Hepatocyte (in vitro differentiated cells): Measurements from ENCODE around the gene PLEKHA4. TPM values are rescaled to one million over a fixed set of nuclear protein-coding genes. Genes with fewer than 3 reads are reported as not detected.
"Not testable (repeated sequence)": the region's sequence is repeated elsewhere in the genome, so short reads cannot be mapped to it uniquely, and the experiment has no call there.

ENCODE experiments used
- DNase-seq: peaks from one replicate; pipeline ENCODE4 v3.0.0-alpha.2; 2016; ENCODE audit warnings: low spot score
- H2AFZ ChIP-seq: fragments of 200-600 bp; sonication (generic); 2 replicates; pipeline ENCODE4 v1.6.0; 2016; ENCODE audit warnings: antibody characterized with exemption, mild to moderate bottlenecking
- H3K27ac ChIP-seq: fragments of 200-600 bp; sonication (generic); 2 replicates; pipeline ENCODE4 v1.5.1; 2016; ENCODE audit warnings: mild to moderate bottlenecking
- H3K27me3 ChIP-seq: fragments of 200-600 bp; sonication (generic); 2 replicates; pipeline ENCODE4 v1.6.1; 2016
- H3K36me3 ChIP-seq: fragments of 200-600 bp; sonication (generic); replicated peaks from 2 replicates; pipeline ENCODE4 v1.5.1; 2016; ENCODE audit warnings: low read depth; ENCODE audit not compliant: insufficient read depth
- H3K4me1 ChIP-seq: fragments of 200-600 bp; sonication (generic); 2 replicates; pipeline ENCODE4 v1.5.1; 2016; ENCODE audit warnings: mild to moderate bottlenecking, moderate library complexity; ENCODE audit not compliant: insufficient read depth
- H3K4me2 ChIP-seq: fragments of 200-600 bp; sonication (generic); 2 replicates; pipeline ENCODE4 v1.6.0; 2016
- H3K4me3 ChIP-seq: fragments of 200-600 bp; sonication (generic); 2 replicates; pipeline ENCODE4 v1.5.1; 2016; ENCODE audit warnings: mild to moderate bottlenecking
- H3K79me2 ChIP-seq: fragments of 200-600 bp; sonication (generic); 2 replicates; pipeline ENCODE4 v1.6.0; 2017; ENCODE audit warnings: mild to moderate bottlenecking
- H3K9me2 ChIP-seq: fragments of 200-600 bp; sonication (generic); replicated peaks from 2 replicates; pipeline ENCODE4 v1.6.0; 2017; ENCODE audit warnings: mild to moderate bottlenecking; ENCODE audit not compliant: insufficient read depth
- H3K9me3 ChIP-seq: fragments of 200-600 bp; sonication (generic); 2 replicates; pipeline ENCODE4 v1.5.1; 2016; ENCODE audit warnings: low read depth, mild to moderate bottlenecking
- H4K20me1 ChIP-seq: fragments of 200-600 bp; sonication (generic); 2 replicates; pipeline ENCODE4 v1.6.0; 2016; ENCODE audit warnings: mild to moderate bottlenecking; ENCODE audit not compliant: insufficient read depth, poor library complexity, severe bottlenecking
- EZH2 ChIP-seq: fragments of 200-600 bp; sonication (generic); IDR thresholded peaks from 2 replicates; pipeline ENCODE4 v1.6.1; 2016; ENCODE audit warnings: antibody characterized with exemption, mild to moderate bottlenecking, borderline replicate concordance
- EZH2phosphoT487 ChIP-seq: fragments of 200-600 bp; sonication (generic); IDR thresholded peaks from one replicate; pipeline ENCODE4 v1.6.1; 2018; ENCODE audit warnings: antibody characterized with exemption, mild to moderate bottlenecking, low read depth, moderate library complexity; ENCODE audit not compliant: unreplicated experiment, severe bottlenecking
- WGBS: methylation state at CpG from one replicate; pipeline ENCODE4 v1.1.6; 2016; ENCODE audit warnings: low lambda C conversion rate; ENCODE audit errors: missing lambda C conversion rate; 5-methylcytosine and 5-hydroxymethylcytosine counted together
- polyA plus RNA-seq: library from polyadenylated mRNA; unstranded; fragments of >200 nt; fragmentation: Nextera tagmentation; extraction: Ambion mirVana; gene quantifications from 2 replicates; pipeline ENCODE4 v1.2.1, GENCODE V29; 2016
- total RNA-seq: library from RNA; depleted of rRNA; stranded (reverse); fragments of >200 nt; gene quantifications from 2 replicates; pipeline ENCODE4 v1.2.3, GENCODE V29; 2014
- TF ChIP-seq, protein P1 (sequence below): fragments of 200-600 bp; sonication (generic); IDR thresholded peaks from 2 replicates; pipeline ENCODE4 v1.5.1; 2016; ENCODE audit warnings: antibody characterized with exemption, mild to moderate bottlenecking; ENCODE audit not compliant: poor library complexity

Gene PLEKHA4
- total and polyA plus RNA-seq, 2 experiments from 2014 or later = 7.3 to 15.1 TPM

DNA sequence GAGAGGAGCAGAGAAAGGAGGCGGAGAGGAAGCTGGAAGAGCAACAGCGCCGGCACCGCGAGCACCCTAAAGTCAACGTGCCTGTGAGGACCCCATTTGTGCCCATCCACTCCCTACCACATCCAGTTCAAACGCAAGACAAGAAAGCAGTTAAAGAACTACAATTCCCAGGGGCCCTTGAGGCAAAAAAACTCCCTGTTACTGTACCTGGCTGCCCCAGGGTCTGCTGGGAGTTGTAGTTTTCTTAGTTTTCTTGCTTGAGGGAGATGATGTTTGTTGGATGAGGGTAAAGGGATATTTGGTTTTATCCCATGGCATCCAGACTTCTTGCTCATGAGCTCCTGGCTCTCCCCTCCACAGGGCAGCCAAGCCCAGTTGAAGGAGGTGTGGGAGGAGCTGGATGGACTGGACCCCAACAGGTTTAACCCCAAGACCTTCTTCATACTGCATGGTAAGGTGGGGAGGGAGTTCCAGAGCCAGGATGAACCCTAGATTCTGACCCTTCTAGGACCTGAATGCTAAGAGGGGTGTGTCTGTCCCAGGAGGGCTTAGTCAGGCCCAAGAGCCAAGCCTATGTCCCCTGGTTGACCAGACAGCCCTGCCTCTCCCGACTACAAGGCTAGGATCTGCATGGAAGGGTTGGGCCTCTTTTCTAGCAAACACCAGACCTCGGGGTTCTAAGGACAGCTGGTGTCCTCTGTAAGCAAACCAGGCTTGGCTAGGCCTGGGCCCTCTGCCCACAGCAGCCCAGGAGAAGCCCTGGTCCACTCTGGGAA is 44.9 kb upstream of the PLEKHA4 start:
- no peak for DNase-seq
- H3K27ac ChIP-seq = no peak overlapping the region
- H4K20me1 ChIP-seq = no peaks in the 10 kb centered on the region
- WGBS = 94% methylated on average over 9 of the region's 9 CpGs
- H3K9me2 ChIP-seq = no peaks in the 10 kb centered on the region
- H3K4me3 ChIP-seq = no peak overlapping the region
- H3K27me3 ChIP-seq = no peaks in the 10 kb centered on the region
- H3K9me3 ChIP-seq = no peaks in the 10 kb centered on the region
- H3K4me1 ChIP-seq = no peaks in the 10 kb centered on the region
- TF ChIP-seq, protein P1, sequence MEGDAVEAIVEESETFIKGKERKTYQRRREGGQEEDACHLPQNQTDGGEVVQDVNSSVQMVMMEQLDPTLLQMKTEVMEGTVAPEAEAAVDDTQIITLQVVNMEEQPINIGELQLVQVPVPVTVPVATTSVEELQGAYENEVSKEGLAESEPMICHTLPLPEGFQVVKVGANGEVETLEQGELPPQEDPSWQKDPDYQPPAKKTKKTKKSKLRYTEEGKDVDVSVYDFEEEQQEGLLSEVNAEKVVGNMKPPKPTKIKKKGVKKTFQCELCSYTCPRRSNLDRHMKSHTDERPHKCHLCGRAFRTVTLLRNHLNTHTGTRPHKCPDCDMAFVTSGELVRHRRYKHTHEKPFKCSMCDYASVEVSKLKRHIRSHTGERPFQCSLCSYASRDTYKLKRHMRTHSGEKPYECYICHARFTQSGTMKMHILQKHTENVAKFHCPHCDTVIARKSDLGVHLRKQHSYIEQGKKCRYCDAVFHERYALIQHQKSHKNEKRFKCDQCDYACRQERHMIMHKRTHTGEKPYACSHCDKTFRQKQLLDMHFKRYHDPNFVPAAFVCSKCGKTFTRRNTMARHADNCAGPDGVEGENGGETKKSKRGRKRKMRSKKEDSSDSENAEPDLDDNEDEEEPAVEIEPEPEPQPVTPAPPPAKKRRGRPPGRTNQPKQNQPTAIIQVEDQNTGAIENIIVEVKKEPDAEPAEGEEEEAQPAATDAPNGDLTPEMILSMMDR = no peak
- no peak overlapping the region for H3K4me2 ChIP-seq
- no peaks in the 10 kb centered on the region for H3K79me2 ChIP-seq
- H2AFZ ChIP-seq = no peak overlapping the region
- no peaks in the 10 kb centered on the region for H3K36me3 ChIP-seq

DNA sequence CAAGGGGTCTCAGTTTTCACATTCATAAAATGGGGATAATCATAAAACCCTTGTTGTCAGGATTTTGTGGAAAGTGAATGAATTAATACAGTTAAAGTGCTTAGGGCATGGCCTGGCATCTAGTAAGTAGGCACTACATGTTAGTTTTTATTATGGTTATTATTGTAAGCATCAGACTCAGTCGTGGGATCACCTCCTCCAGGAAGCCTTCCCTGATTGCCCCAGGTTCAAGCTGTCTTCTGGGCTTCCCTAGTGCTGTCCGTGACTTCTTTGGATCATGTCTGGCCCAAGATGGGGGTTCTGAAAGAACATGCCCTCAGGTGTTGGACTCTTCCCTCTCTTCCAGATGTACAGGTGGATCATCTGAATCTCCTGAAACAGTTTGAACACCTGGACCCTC is 42.4 kb upstream of the PLEKHA4 start:
- no peaks in the 10 kb centered on the region for H3K27me3 ChIP-seq
- no peaks in the 10 kb centered on the region for H3K36me3 ChIP-seq
- no peaks in the 10 kb centered on the region for H4K20me1 ChIP-seq
- H3K4me2 ChIP-seq = no peak overlapping the region
- H3K79me2 ChIP-seq = no peaks in the 10 kb centered on the region
- no peaks in the 10 kb centered on the region for H3K4me1 ChIP-seq
- 96% methylated on average over 2 of the region's 2 CpGs for WGBS
- H2AFZ ChIP-seq = no peak overlapping the region
- H3K9me2 ChIP-seq = no peaks in the 10 kb centered on the region
- no peak overlapping the region for H3K4me3 ChIP-seq
- TF ChIP-seq EZH2phosphoT487 = no peak
- TF ChIP-seq, protein P1 = no peak
- TF ChIP-seq EZH2 = no peak
- H3K9me3 ChIP-seq = no peaks in the 10 kb centered on the region
- DNase-seq = no peak
- H3K27ac ChIP-seq = no peak overlapping the region

DNA sequence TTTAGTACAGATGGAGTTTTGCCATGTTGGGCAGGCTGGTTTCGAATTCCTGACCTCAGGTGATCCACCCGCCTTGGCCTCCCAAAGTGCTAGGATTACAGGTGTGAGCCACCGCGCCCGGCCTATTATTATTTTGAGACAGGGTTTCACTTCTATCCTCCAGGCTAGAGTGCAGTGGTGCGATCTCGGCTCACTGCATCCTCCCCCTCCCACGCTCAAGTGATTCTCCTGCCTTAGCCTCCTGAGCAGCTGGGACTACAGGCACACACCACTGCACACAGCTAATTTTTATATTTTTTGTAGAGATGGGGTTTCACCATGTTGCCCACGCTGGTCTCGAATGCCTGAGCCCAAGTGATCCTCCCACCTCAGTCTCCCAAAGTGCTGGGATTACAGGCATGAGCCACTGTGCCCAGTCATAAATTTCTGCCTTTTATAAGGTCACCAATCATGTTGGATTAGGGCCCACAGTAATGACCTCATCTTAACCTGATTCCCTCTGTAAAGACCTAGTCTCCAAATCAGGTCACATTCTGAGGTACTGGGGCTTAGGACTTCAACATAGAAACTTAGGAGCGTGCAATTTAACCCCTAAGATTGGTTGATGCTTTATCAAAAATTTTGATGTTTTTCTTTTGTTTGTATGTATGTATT is 41.1 kb upstream of the PLEKHA4 start:
- not testable (repeated sequence) for H3K79me2 ChIP-seq, H3K9me2 ChIP-seq, H2AFZ ChIP-seq, H3K36me3 ChIP-seq, H3K27ac ChIP-seq, DNase-seq, H3K4me3 ChIP-seq, H3K9me3 ChIP-seq, H4K20me1 ChIP-seq, H3K4me2 ChIP-seq, H3K27me3 ChIP-seq, H3K4me1 ChIP-seq
- 98% methylated on average over 11 of the region's 11 CpGs for WGBS

DNA sequence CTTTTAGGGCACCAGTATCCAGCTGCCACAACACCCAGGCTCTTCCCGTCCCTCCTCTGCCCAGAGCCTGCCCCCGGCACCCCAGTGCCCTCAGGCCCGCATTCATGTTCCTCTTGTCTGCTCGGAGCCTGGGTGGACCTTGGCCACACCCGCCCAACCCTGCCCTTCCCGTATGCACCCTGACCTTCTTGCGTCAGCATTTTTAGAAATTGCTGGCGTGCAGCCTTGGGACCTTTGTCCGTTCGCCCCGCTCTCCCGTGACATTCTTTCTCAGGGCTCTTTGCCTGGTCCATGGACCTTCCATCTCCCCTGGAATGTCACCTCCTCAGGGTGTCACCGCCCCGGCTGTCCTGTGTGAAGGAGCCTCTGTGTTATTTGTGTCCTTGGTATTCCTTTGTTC is 39.3 kb upstream of the PLEKHA4 start:
- Histone ChIP-seq H3K27ac (peak overlapping the region; percentile 55), H3K36me3 (no peaks in the 10 kb centered on the region), H3K4me2 (no peak overlapping the region), H3K9me3 (no peaks in the 10 kb centered on the region), H3K9me2 (no peaks in the 10 kb centered on the region), H3K79me2 (peaks cover 5% of the 10 kb centered on the region), H4K20me1 (no peaks in the 10 kb centered on the region), H3K4me1 (no peaks in the 10 kb centered on the region), H3K27me3 (no peaks in the 10 kb centered on the region), H2AFZ (no peak overlapping the region), H3K4me3 (no peak overlapping the region)
- 89% methylated on average over 14 of the region's 14 CpGs for WGBS
- peak; percentile 65 for DNase-seq
- TF ChIP-seq EZH2phosphoT487 = no peak
- TF ChIP-seq, protein P1 = no peak
- TF ChIP-seq EZH2 = no peak
